GM10248 (cell line): Measurements from ENCODE around the gene ROGDI.

Experiments
- CTCF ChIA-PET: fragments of 300-600 bp; sonication (Branson Sonifier 250); formaldehyde crosslinking; extraction: SDS; loops from one replicate; lab custom pipeline; 2021; ENCODE audit warnings: antibody characterized with exemption; lab: Yijun Ruan, JAX
- POLR2A ChIA-PET: fragments of 350-650 bp; sonication (Branson Sonifier 250); formaldehyde crosslinking; extraction: SDS; loops from one replicate; lab custom pipeline; 2020; ENCODE audit warnings: antibody characterized with exemption; lab: Yijun Ruan, JAX
- DNase-seq: peaks from one replicate; pipeline ENCODE4 v3.0.0; 2012; ENCODE audit errors: extremely low spot score
- CTCF ChIP-seq: IDR thresholded peaks from 2 replicates; pipeline ENCODE4 v1.5.1; 2012; ENCODE audit warnings: mild to moderate bottlenecking, low read depth; ENCODE audit errors: extremely low read depth, missing control alignments, control extremely low read depth

Gene ROGDI

GRCh38 chr16:4783251-4783950, 19.0 kb downstream of the ROGDI start:
- TF ChIP-seq CTCF = no peak
- CTCF ChIA-PET = no interaction called here
- no peak for DNase-seq
- POLR2A ChIA-PET = no interaction called here

- POLR2A ChIA-PET = no interaction called here
- no peak for DNase-seq
- no peak for TF ChIP-seq CTCF
- CTCF ChIA-PET = interaction anchor here (0.9 kb wide), 1 partner anchor 14 kb away, joined by 3 read pairs; no protein-coding TSS in a partner anchor
Observed at GRCh38 chr16:4780235-4780634, 22.2 kb downstream of the ROGDI start.

GRCh38 chr16:4778050-4778392, 24.4 kb downstream of the ROGDI start:
- ChIA-PET POLR2A (no interaction called here), CTCF (interaction anchor here (1.0 kb wide), 1 partner anchor 9 kb away, joined by 4 read pairs; no protein-coding TSS in a partner anchor)
- DNase-seq = no peak
- no peak for TF ChIP-seq CTCF

GRCh38 chr16:4777339-4778049, 24.9 kb downstream of the ROGDI start:
- ChIA-PET CTCF (interaction anchor here (1.0 kb wide), 1 partner anchor 9 kb away, joined by 4 read pairs; no protein-coding TSS in a partner anchor), POLR2A (no interaction called here)
- DNase-seq = no peak
- no peak for TF ChIP-seq CTCF

GRCh38 chr16:4776141-4776705, 26.2 kb downstream of the ROGDI start:
- ChIA-PET POLR2A (no interaction called here), CTCF (no interaction called here)
- DNase-seq = no peak
- no peak for TF ChIP-seq CTCF

GRCh38 chr16:4775005-4775404, 27.4 kb downstream of the ROGDI start:
- no peak for DNase-seq
- TF ChIP-seq CTCF = no peak
- POLR2A ChIA-PET = no interaction called here
- CTCF ChIA-PET = no interaction called here
